HG02884 (cell line): ENCODE measurements around the gene EPB41L5.
"Not testable (repeated sequence)": the region's sequence is repeated elsewhere in the genome, so short reads cannot be mapped to it uniquely, and the experiment has no call there.

Experiments
- ATAC-seq: cut with Tn5 transposase; IDR thresholded peaks from one replicate; pipeline ENCODE4 v1.9.1; 2021; ENCODE audit warnings: mild to moderate bottlenecking, moderate library complexity; ENCODE audit not compliant: unreplicated experiment

Gene EPB41L5

DNA sequence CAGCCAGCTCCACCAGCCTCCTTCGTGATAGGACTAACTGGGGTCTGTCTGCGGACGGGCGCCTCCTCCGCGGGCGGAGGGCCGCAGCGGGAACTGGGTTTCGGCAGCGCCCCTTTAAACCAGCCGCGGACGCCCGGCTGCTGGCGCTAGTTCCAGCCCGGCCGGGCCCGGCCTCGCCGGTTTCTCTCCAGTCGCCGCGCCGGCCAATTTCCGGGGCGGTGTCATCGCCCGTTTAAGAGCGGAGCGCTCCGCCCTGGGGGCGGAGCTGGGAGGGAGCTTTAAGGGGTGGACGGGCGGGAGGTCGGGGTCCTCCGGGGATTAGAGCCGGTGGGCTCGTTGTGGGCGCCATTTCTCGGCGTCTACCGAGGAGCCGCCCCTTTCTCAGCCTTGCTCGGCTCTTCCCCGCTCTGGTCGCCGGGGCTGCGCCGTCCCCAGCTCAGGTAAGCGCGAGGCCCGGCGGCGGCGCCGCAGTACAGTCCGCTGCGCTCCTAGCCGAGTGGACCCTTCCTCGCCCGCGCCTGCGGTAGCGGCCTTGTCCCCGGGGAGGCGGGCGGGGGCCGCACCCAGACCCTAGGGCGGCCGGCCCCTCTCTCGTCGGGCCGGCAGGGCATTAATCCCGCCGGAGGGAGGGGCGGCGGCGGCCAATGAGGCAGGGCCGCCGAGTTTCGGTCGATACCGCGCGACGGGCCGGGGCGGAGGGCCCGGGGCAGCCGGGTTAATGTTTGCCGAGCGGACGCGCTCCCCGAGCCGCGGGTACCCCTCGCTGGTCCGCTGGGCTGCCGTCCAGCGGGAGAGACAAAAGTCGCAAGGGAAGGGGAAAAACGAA is at the start of gene EPB41L5:
Gene EPB41L5 (plus strand): TSS at position 307 of the 826 bp plus-strand sequence. CDS start 6,008 bp downstream, outside the sequence.
- ATAC-seq = peak; percentile 98

DNA sequence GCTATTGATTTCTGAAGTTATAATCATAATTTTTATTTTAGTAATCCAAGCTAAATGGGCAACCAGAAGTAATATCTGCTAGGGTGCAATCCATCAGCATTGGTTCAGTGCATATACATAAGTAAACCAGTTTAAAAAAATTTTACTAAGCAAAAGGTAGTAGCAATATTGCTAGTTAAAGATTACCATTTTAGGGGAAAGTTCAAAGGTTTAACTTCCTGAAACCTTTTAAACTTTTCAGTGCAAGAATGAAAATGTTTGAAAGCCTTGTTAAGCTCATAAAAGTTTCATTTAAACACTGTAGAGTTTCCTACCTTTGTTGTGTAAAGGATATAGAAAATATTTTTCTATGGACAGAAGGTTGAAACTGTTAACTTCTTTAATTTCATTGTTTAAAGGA is 31.0 kb upstream of the EPB41L5 start:
- ATAC-seq = no peak

DNA sequence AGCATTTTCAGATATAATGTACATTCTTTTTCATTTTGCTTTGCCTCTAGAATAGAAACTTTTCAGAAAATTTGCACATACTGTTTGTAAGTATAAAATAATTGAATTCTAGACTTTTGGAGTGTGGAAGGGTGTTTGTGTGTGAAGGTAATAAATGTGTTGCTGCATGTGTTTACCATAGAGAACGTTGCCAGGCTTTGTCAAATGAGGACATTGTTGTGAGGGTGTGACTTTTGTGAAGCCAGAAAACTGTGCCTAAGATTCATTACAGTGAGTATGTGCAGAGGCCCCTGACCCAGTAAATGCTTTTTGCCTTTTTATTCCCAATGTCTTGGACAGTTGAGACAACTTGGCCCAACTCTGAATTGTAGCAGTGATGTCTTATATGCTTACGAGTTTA is 30.4 kb upstream of the EPB41L5 start:
- no peak for ATAC-seq

DNA sequence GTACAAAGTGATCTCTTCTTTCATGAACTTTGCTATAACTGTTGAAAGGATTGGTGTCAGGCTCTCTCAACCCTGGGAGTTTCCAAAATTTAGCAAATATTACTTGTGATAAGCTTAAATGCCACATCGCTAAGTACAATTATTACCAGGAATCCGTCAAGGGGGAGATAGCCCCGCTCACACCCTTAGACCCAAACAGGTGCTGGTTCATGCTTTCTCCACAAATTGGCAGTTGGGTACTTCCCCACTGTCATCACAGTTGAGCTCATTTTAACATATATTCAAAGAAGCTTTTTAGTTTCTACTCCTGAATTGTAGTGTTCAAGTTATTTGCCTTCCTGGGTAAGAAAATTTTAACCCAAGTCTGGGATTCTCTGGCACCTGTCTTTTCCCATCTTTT is 29.8 kb upstream of the EPB41L5 start:
- no peak for ATAC-seq

DNA sequence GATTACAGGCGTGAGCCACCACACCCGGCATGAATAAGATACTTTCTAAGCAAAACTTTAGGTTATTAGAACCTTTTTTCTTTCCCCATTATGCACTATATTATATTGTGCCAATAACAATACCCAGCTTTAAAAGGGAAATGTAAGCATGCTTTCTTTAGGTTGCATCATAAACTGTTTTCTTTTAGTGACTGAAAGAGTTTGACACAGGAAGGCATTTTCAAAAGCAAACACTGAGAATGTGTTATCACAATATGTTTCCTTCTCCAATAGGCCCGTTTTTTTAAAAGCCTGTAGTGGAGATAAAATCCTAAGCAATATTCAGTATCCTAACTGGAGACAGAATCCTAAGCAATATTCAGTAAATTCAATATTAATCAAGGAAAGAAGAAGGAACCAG is 16.7 kb upstream of the EPB41L5 start:
- ATAC-seq = no peak

DNA sequence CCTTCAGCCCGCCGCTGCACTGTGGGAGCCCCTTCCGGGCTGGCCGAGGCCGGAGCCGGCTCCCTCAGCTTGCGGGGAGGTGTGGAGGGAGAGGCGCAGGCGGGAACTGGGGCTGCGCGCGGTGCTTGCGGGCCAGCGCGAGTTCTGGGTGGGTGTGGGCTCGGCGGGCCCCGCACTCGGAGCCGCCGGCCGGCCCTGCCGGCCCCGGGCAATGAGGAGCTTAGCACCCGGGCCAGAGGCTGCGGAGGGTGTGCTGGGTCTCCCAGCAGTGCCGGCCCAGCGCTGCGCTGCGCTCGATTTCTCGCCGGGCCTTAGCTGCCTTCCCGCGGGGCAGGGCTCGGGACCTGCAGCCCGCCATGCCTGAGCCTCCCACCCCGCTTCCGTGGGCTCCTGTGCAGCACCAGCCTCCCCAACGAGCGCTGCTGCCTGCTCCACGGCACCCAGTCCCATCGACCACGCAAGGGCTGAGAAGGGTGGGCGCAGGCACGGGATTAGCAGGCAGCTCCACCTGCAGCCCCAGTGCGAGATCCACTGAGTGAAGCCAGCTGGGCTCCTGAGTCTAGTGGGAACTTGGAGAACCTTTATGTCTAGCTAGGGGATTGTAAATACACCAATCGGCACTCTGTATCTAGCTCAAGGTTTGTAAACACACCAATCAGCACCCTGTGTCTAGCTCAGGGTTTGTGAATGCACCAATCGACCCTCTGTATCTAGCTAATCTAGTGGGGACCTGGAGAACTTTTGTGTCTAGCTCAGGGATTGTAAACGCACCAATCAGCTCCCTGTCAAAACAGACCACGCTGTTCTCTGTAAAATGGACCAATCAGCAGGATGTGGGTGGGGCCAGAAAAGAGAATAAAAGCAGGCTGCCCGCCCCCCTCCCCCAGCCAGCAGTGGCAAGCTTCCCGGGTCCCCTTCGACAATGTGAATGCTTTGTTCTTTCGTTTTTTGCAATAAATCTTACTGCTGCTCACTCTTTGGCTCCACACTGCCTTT is 15.7 kb upstream of the EPB41L5 start:
- ATAC-seq = not testable (repeated sequence)

DNA sequence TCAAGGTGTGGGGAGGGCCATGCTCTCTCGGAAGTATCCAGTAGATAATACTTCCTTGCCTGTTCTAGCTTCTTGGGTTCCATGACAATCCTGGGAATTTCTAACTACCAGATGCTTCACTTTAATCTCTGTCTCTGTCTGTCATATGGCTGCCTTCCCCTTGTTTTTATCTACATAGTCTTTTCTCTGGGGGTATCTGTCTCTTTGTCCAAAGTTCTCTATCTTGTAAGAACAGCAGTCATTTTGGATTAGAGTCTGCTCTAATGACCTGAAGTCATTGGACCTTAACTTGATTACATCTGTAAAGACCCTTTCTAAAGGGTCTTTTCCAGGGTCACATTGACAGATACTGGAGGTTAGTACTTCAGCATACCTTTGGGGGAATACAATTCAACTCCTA is 11.4 kb upstream of the EPB41L5 start:
- no peak for ATAC-seq

DNA sequence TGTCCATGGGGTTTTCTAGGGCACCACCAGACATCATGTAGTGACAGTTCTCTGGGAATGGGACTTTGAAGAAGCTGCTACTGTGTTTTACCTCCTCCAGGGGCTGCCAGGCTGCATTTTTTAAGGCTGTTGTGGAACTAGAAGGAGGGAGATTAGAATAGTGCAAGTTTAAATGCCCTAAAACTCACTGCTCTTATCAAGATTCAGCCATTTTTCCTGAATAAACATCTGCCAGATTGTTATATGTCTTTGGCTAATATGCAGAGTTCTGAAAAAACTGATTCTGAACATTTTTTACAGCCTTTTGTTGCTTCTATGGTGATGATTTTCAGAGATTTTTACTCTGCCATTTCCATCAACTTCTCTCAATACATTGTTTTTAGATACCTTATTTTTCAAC is 8.6 kb upstream of the EPB41L5 start:
- ATAC-seq = no peak

DNA sequence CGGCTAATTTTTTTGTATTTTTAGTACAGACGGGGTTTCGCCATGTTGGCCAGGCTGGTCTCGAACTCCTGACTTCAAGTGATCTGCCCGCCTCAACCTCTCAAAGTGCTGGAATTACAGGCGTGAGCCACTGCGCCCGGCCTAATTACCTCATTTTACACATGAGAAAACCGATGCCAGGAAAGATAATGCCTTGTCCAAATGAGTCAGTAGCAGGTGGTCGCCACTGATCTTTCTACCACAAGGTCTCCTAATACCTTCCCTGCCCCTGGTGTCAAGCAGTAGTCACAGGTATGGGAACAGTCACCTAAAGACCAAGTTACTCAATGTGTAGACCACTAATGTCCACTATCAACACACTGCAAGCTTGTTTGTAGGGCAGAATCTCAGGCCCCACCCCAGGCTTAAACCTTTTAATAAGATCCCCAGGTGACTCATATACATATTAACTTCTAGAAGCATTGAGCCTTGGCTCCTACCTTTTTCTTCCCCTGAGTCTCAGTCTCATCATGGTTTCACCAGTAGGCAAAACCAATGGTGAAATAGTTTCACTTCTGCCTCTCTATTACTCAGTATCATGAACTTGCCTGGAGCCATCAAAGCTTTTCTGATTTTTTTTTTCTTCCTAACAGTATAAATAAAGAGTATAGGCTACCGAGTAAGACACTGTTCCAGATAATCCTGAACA is 6.9 kb upstream of the EPB41L5 start:
- peak; percentile 87 for ATAC-seq

DNA sequence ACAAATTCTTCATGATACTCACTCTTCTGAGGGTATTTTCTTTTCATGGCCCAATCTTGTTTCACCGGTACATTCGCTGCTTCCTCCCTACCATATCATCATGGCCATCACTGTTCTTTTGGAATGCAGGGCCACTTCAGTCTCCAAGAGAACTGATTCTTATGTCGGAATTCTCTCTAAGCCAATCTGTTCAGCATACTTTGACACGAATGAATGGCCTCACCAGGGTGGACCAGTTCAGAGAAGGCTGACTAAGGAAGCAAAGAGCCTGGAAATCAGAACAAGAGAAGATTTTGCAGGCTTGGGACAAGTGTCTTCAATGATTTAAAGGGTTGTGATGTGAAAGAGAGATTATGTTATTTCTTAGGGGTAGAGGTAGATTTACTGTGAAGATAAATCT is 5.0 kb upstream of the EPB41L5 start:
- no peak for ATAC-seq

DNA sequence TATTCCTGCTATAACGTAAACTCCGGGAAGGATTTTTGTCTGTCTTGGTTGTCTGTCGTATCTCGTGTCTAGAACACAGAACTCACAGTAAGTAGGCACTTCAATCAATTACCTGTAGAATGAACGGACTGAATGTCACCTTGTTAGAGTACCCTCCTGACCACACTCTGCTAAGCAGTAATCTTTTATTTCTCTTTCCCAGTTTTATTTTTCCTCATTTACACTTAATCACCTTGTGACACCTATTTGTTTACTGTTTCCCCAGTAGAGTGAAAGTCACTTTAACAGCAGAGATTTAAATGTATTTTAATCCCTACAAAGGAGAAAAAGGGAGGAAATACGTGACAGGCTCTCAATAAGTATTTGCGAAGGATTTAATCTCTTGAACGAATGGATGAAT is 514 bp upstream of the EPB41L5 start:
- no peak for ATAC-seq

DNA sequence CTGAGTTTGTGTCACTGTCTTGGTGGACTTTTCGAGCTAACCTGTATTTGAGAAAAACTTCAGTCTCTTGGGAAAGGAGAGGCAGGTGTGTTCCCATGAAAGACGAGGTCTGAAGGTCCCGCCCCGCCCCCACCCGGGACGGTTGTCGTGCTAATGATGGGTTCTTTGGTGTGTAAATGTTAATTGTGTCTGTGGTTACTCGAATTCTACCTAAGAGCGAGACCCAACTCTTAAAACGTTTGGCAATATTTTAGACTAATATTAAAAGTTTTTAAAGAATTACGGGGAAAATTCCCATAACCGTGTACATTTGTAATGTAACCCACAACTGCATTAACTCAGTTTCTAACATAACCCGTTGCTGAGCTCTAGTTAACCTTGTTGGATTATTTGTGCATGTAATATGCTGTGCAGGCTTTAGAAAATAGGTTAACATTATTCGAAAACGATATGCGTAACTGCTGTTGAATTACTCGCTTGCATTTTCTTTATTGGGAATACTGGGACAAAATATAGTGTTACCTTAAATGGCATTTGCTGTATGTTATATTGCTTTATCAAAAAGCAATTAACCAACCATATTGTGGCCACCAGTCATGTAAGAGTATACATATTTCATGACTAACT is 833 bp downstream of the EPB41L5 start:
- no peak for ATAC-seq

DNA sequence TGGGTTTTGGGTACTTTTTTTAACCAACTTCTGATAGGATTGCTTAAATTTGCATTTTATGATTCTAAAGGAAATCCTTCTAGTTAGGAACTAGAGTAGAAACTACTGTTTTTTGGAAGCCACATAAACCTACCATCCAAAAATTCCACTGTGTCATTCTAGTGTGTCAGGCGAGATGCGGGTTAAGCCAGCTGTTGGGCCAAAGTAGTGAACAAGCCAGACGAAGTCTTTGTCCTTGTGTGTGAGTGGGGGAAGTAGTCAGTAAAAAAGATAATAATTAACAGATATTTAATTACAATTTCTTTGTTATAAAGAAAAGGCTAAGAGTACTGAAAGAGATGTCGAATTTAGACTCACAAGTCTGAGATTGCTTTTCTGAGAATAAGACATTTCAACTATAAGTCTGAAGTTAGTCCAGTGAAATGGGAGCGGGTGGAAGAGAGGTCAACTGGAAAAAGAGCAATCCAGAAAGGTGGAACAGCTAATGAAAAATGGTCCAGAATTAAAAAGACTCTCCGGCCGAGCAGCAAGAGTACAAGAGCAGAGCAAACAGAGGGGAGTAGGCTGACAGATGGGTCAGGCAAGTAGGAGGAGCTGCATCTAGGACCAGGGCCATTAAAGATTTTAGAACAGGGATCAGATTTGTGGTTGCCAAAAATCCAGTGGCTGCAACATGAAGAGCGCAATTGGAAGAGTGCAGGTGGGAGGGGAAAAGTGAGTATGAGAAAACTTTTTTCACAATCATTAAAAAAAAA is 1.5 kb downstream of the EPB41L5 start:
- ATAC-seq = no peak

DNA sequence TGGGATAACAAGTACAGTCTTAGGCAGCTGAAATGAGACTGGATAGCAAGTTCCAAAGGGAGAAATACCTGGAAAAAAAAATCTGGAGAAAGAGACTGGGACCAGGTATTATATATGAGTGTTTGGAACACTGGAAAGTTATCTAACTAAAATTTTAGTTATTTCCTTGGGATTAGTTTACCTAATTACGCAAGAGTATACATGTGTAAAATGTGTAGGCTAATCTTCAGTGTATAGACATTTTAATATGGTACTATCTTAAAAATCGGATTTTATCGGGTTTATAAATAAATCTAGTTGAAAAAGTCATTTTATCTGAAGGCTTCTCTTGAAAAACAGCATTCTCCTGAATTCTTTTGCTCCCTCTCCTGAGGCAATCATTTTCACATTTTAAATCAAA is 3.9 kb downstream of the EPB41L5 start:
- no peak for ATAC-seq

DNA sequence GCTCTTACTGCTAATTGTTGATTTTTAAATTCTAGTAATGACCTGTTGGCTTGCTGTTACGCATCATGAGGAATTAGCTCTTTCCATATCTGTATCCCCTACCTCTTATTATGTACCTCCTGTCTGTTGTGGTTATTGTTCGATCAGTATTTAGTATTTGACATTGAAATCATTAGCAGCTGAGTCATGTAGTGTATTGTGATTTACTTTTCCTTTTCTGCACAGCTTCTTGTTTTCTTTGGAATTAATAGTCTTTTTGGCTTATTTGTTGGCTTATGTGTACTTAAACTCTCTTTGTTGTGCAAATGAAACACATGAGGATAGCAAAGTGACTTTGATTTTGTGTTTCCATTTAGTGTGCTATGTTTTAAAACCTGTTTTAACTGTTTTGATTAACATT is 4.3 kb downstream of the EPB41L5 start:
- no peak for ATAC-seq

DNA sequence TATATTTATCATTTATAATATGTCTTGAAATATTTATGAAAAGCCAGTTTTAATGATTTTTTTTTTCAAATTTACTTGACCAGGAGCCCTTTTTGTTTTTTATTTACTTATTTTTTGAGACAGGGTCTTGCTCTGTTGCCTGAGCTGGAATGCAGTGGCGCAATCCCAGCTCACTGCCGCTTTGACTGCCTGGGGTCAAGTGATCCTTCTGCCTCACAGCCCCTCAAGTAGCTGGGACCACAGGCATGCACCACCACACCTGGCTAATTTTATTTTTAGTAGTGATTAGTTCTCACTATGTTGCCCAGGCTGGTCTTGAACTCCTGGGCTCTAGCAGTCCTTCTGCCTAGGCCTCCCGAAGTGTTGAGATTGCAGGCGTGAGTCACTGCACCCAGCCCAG is 5.7 kb downstream of the EPB41L5 start:
- ATAC-seq = no peak

DNA sequence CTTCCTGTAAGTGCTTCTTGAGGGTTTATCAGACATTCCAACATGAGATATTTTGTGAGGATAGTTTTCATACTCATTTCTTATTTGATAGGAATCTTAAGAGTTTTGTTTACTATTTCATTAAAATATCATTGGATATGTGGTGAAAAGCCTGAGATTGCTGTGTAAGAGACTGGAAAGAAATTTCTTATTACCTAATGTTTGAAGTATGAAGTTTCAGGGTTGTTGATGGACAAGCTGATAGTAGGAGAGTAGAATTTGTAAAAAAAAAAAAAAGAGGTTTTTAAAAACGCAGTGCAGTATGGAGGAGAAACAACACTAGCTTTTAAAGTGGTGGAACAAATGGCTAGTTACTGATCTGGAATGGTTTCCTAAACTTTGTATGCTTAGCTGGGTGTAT is 7.7 kb downstream of the EPB41L5 start:
- ATAC-seq = no peak

DNA sequence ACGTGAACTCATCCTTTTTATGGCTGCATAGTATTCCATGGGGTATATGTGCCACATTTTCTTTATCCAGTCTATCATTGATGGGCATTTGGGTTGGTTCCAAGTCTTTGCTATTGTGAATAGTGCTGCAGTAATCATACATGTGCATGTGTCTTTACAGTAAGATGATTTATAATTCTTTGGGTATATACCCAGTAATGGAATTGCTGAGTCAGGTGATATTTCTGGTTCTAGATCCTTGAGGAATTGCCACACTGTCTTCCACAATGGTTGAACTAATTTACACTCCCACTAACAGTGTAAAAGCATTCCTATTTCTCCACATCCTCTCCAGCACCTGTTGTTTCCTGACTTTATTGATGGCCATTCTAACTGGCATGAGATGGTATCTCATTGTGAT is 9.6 kb downstream of the EPB41L5 start:
- ATAC-seq = not testable (repeated sequence)

DNA sequence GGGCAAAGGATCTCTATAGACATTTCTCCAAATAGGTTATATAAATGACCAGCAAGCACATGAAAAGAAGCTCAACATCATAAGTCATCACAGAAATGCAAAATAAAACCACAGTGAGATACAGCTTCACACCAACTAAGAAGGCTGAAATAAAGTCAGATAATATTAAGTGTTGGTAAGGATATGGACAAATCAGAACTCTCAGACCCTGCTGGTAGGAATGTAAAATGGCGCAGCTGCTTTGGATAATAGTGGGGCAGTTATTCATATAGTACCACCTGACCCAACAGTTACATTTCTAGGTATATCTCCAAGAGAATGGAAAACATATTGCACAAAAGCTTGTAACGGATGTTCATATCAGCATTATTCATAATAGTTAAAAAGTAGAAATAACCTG is 14.0 kb downstream of the EPB41L5 start:
- no peak for ATAC-seq

DNA sequence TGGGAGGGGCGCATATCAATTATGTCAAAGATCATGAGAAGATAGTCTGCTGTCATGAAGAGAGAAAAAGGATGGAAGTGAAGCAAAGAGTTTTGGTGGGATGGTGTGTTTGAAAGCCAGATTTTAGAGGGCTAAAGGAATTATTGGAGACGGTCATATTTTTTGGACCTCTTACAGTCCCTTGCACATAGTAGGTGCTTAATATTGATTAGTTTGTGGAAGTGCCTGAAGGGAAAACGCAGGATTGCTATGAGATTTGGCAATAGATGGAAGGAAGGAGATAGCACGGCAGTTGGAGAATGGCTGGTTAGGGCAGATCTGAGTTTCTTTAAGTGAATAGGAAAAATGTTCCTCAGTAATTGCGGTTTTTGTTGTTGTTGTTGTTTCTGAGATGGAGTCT is 15.9 kb downstream of the EPB41L5 start:
- no peak for ATAC-seq
